NT2/D1 (cell line): ENCODE data around the gene WFS1.

Experiments
- SUZ12 ChIP-seq: IDR thresholded peaks from 2 replicates; pipeline ENCODE4 v1.6.1; 2011; ENCODE audit not compliant: insufficient read length, insufficient read depth; ENCODE audit errors: extremely low read depth
- YY1 ChIP-seq: IDR thresholded peaks from 2 replicates; pipeline ENCODE4 v1.6.1; 2011; ENCODE audit not compliant: insufficient read length, insufficient read depth
- ZNF274 ChIP-seq: IDR thresholded peaks from 2 replicates; pipeline ENCODE4 v1.6.1; 2011; ENCODE audit warnings: mild to moderate bottlenecking, low read depth, low read length

DNA sequence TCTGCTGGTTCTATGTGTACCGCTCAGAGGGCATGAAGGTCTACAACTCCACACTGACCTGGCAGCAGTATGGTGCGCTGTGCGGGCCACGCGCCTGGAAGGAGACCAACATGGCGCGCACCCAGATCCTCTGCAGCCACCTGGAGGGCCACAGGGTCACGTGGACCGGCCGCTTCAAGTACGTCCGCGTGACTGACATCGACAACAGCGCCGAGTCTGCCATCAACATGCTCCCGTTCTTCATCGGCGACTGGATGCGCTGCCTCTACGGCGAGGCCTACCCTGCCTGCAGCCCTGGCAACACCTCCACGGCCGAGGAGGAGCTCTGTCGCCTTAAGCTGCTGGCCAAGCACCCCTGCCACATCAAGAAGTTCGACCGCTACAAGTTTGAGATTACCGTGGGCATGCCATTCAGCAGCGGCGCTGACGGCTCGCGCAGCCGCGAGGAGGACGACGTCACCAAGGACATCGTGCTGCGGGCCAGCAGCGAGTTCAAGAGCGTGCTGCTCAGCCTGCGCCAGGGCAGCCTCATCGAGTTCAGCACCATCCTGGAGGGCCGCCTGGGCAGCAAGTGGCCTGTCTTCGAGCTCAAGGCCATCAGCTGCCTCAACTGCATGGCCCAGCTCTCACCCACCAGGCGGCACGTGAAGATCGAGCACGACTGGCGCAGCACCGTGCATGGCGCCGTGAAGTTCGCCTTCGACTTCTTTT is 32.2 kb downstream of the WFS1 start:
- TF ChIP-seq SUZ12 (no peak), YY1 (no peak), ZNF274 (no peak)
